PFSK-1 (cell line): ENCODE data around the gene ECSCR.

Source experiments
- FOXP2 ChIP-seq: optimal IDR thresholded peaks from 2 replicates; pipeline ENCODE3; 2011; ENCODE audit warnings: borderline replicate concordance, control low read depth, inconsistent platforms; ENCODE audit not compliant: insufficient read depth; ENCODE audit errors: extremely low read length, extremely low read depth
- POLR2AphosphoS5 ChIP-seq: IDR thresholded peaks from 2 replicates; pipeline ENCODE4 v1.6.1; 2012; ENCODE audit warnings: low read depth, mild to moderate bottlenecking, control low read depth, low read length, moderate library complexity
- SIN3A ChIP-seq: IDR thresholded peaks from 2 replicates; pipeline ENCODE4 v1.6.1; 2012; ENCODE audit warnings: mild to moderate bottlenecking, low read length, moderate library complexity, borderline replicate concordance; ENCODE audit not compliant: insufficient read depth
- TAF1 ChIP-seq: IDR thresholded peaks from 2 replicates; pipeline ENCODE4 v1.6.1; 2012; ENCODE audit warnings: low read length, control low read depth, borderline replicate concordance; ENCODE audit not compliant: insufficient read depth
- TF ChIP-seq, protein P1 (sequence below), 2 experiments: IDR thresholded peaks; 2 replicates each; pipeline versions ENCODE4 v1.6.1 to v1.8.0; 2011 to 2012; ENCODE audit warnings: low read depth in 2 of 2, low read length in 2 of 2, control low read depth in 1 of 2, inconsistent platforms in 1 of 2, mild to moderate bottlenecking in 1 of 2, moderate library complexity in 1 of 2; ENCODE audit not compliant: insufficient read depth in 1 of 2

ECSCR gene

DNA sequence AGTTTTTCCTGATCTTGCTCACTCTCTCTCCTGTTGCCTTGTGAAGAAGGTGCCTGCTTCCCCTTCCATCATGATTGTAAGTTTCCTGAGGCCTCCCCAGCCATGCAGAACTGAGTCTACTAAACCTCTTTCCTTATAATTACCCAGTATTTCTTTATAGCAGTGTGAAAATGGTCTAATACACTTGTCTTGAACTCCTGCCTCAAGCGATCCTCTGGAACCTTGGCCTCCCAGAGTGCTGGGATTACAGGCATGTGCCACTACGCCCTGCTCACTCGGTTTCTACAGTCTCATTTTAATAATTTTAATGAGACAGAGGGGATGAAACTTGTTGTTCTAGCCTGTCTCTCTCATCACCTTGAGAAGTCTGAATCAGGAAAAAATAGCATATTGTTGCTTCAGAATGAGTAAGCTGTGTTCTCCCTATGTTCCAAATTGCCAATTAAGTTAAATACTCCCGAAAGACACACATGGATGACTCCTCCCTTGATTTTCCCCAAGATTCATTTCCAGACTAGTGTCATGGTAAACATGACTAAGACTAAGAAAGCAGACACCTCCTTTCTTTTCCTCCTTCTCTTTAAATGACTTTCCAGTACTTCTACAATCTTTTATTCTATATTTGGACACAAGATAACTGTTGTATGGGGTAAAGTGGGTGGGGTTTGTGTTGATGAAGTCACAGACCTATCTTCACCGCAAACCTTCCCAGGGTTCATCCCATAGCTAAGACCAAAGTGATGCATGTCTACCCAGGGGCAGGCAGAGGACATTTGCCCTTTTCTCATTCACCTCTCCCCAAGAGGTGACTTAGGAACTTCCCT, 15.4 kb downstream of the ECSCR start:
- TF ChIP-seq FOXP2: no peak
- no peak for TF ChIP-seq TAF1
- TF ChIP-seq SIN3A: no peak
- TF ChIP-seq, protein P1, sequence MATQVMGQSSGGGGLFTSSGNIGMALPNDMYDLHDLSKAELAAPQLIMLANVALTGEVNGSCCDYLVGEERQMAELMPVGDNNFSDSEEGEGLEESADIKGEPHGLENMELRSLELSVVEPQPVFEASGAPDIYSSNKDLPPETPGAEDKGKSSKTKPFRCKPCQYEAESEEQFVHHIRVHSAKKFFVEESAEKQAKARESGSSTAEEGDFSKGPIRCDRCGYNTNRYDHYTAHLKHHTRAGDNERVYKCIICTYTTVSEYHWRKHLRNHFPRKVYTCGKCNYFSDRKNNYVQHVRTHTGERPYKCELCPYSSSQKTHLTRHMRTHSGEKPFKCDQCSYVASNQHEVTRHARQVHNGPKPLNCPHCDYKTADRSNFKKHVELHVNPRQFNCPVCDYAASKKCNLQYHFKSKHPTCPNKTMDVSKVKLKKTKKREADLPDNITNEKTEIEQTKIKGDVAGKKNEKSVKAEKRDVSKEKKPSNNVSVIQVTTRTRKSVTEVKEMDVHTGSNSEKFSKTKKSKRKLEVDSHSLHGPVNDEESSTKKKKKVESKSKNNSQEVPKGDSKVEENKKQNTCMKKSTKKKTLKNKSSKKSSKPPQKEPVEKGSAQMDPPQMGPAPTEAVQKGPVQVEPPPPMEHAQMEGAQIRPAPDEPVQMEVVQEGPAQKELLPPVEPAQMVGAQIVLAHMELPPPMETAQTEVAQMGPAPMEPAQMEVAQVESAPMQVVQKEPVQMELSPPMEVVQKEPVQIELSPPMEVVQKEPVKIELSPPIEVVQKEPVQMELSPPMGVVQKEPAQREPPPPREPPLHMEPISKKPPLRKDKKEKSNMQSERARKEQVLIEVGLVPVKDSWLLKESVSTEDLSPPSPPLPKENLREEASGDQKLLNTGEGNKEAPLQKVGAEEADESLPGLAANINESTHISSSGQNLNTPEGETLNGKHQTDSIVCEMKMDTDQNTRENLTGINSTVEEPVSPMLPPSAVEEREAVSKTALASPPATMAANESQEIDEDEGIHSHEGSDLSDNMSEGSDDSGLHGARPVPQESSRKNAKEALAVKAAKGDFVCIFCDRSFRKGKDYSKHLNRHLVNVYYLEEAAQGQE (IDR thresholded peaks at IDR 0.05; ENCODE audit: insufficient read depth in 1 of 2, low read depth in 2 of 2, low read length in 2 of 2): no peak
- TF ChIP-seq POLR2AphosphoS5: no peak

DNA sequence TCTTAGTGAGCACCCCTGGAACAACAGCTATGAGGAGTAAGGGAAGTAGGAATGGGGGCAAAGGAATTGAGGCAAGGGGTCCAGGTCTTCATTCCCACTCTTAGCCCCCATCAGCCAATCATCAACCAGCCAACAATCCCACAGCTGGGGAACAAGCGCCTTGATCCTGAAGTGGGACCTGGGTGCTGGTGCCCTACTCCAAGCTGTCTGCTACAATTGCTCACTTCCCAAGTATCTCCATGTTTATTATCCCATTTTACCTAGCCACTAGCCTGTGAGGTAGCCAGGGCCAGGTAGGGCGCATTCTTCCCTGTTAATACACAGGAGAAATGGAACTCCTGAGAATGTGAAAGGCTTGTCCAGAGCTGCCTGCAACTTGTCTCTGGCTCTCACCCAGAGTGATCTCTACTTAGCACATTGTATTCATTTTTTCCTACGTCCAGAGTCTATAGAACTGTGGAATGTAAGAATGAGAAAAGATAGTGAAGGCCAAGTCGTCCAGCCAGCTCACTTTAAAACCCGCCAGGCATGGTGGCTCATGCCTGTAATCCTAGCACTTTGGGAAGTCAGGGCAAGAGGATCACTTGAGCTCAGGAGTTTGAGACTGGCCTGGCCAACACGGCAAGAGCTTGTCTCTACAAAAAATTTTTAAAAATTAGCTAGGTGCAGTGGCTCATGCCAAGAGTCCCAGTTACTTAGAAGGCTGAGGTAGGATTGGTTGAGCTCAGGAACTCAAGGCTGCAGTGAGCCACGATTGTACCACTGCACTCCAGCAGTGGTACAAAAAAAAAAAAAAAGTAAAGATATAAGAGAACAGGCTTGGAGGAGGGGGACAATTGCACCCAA, 17.0 kb downstream of the ECSCR start:
- TF ChIP-seq POLR2AphosphoS5 (no peak), FOXP2 (no peak), TAF1 (no peak), SIN3A (no peak)
- TF ChIP-seq, protein P1 (IDR thresholded peaks at IDR 0.05; ENCODE audit: insufficient read depth in 1 of 2, low read depth in 2 of 2, low read length in 2 of 2): no peak

DNA sequence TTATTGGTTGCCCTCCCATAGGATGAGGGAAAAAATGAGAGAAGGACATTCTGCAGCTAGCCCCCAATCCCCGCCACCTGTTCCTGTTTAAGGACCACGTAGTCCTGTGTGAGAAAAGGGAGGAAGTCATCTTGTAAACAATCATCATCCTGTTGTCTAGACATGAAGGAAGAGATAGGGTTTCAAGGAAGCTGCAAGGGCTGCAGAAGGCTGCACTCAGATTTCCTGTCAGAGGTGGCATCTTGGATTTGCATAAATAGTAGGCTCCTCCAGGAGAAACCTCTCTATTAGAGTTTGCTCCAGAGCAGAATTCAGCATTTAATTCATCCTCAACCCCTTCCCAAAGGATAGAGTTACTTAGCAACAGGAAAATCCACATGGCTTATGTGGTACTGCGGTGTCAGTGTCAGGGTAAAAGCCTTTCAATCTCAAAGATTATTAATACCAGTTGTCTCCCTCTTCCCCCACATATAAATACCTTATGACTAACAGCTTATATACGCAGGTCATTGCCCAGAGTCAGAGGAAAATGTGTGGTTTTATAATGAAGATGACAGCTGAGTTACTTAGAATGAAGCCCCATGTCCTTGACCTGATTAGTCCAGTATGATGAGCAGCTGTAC, 18.6 kb downstream of the ECSCR start:
- TF ChIP-seq SIN3A: no peak
- TF ChIP-seq FOXP2: peak; percentile 90

DNA sequence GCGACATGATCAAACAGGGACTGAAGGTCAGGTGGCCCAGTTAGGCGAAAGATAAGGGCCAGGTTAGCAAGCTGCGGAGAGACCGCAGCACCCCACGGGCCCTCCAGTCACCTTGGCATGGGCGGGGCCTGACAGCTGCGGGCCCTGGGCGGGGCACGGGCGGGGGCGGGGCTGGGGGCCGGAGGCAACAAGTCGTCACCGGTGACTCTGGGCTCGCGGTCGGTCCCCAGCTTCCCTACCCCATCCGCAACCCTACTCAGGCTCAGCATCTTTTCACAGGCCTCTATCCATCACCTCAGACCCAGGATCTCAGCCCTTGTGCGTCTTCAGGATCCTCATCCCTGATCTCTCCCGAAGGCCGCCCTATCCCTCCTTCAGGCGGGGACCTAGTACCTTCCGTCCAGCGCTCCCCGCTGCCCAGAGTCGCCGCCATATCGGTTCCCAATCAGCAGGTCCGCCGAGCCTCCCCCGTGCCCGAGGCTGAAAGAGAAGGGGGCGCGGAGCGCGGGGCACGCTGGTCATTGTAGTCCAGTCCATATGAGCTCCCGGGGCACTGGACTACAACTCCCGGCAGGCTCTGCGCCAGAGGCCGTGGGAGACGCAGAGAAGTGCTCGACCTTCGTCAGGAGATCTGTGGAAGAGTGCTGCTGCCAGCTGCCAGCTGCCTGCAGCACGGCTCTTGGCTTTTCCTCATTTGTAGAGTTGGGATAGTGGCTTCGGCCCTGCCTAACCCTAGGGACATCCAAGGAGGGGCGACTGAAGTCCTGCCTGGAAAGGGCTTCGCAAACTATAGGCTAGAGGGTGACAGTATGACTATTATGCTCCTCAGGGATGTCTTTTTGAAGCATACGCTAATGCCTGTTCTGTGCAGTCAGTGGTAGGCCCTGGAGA, 23.3 kb downstream of the ECSCR start, which contains the start of gene DNAJC18:
Gene DNAJC18, minus strand, starts transcription at position 513 of the 891 bp plus-strand sequence. Its CDS starts 80 bp downstream, at position 433.
- TF ChIP-seq SIN3A (no peak), POLR2AphosphoS5 (peak; percentile 33; the same call in 1 of the 2 replicates), TAF1 (0 out of 2 replicates have a peak, but pooled peaks have one; percentile 45), FOXP2 (no peak)
- TF ChIP-seq, protein P1 (IDR thresholded peaks at IDR 0.05; ENCODE audit: insufficient read depth in 1 of 2, low read depth in 2 of 2, low read length in 2 of 2): no peak
